Measurements from ENCODE around the gene BLM. TPM values are rescaled to one million over a fixed set of nuclear protein-coding genes. Genes with fewer than 3 reads are reported as not detected.

BLM gene
- total RNA-seq, 1 donor from 2014 or later, result 3.3 TPM

DNA sequence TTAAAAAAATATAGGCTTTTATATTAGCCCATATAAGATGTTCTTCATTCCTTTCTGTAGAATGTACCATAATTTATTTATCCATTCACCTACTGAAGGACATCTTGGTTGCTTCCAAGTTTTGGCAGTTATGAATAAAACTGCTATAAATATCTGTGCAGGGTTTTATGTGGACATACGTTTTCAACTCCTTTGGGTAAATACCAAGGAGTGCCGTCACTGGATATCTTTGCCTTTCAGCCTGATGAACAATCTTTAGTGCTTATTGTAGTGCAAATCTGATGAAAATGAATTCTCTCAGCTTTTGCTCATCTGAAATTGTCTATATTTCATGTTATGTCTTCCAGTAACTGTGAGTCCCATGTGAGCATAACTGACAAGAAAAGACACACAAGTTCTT, 26.6 kb upstream of the BLM start:
- FAIRE-seq (no peak), DNase-seq (ENCODE audit: low spot score in 2 of 2) (no peak)

DNA sequence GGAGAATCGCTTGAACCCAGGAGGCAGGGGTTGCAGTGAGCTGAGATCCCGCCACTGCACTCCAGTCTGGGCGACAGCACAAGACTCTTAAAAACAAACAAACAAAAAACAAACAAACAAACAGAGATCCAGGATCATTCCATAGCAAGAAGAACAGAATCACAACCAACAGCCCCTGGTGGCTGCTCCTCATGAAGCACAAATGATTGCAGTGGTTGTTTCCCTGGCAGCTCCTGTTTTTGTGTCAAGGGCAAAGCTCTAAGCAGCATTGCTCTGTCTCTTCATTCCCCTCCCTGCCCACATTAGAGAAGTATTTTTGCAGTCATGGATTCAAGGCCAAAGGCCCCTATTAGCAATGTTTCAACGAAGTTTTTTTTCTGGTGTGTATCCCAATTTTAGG, 25.8 kb upstream of the BLM start:
- DNase-seq (ENCODE audit: low spot score in 2 of 2) (no peak), FAIRE-seq (no peak)

- no peak for FAIRE-seq
Measured at GRCh38 chr15:90691982-90692773, 25.0 kb upstream of the BLM start.

GRCh38 chr15:90694987-90695386, 22.2 kb upstream of the BLM start:
- FAIRE-seq (no peak), DNase-seq (ENCODE audit: low spot score in 2 of 2) (no peak)

More at GRCh38 chr15:90691982-90692773, 25.0 kb upstream of the BLM start:
- no peak for DNase-seq (ENCODE audit: low spot score in 2 of 2)

DNA sequence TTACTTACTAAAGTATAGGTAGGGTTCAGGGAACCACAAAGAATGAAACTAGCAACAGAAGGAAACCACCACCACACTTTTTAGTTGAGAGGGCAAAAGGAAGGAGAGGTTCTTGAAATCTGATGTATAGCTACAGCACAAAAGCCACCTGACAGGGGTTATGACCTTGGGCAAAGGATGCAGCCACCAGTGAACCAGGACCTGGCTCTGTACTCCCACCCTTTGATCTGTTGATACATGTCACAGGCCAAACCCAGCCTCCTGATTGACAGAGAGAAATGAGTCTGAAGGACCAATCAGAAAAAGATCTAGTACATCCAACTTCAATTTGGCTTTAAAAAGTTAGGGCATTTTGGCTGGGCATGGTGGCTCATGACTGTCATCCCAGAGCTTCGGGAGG, 20.0 kb upstream of the BLM start:
- DNase-seq (ENCODE audit: low spot score in 2 of 2) (no peak), FAIRE-seq (no peak)

- FAIRE-seq (no peak), DNase-seq (ENCODE audit: low spot score in 2 of 2) (no peak)
Measured at GRCh38 chr15:90698629-90699028, 18.5 kb upstream of the BLM start.

DNA sequence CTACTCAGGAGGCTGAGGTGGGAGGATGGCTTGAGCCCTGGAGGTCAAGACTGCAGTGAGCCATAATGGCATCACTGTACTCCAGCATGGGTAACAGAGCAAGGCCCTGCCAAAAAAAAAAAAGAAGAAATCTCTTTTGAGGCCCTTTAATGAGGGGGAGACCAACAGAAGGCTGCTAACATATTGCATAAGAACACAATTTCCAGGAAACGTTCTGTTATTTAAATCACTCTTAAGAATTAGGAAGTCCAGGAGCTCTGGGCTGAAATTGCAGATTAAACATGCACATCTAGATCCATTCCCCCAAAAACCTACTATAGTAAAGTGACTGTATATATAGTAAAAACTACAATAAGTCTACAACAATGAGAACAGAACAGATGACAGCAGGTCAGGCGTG, 16.1 kb upstream of the BLM start:
- no peak for DNase-seq (ENCODE audit: low spot score in 2 of 2)
- FAIRE-seq, result no peak

DNA sequence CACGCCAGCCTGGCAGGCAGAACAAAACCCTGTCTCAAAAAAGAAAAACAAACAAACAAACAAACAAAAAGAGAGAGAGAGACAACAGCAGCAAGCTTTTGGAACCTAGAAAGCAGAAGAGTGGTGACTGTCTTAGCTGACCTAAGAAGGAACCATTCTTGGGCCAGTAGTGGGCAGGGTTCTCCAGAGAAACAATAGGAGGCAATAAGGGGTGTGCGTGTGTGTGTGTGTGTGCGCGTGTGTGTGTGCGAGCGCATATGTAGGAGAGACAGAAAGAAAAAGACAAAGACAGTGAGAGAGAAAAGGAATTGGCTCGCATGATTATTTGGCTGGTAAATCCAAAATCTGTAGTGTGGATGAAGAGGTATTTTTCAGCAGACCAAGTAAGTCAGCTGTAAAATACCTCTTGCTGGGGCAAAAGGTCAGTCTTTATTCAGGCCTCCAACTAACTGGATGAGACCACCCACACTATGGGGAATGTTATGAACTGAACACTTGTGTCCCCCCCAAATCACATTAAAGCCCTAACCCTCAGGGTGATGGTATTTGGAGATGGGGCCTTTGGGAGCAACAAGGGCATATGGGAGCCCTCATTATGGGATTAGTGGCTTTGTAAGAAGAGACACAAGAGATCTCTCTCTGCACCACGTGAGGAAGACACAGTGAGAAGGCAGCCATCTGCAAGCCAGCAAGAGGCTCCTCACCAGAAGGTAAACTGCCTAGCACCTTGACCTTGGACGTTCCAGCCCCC, 15.1 kb upstream of the BLM start:
- FAIRE-seq (no peak), DNase-seq (ENCODE audit: low spot score in 2 of 2) (no peak)

GRCh38 chr15:90703455-90703854, 13.7 kb upstream of the BLM start:
- no peak for DNase-seq (ENCODE audit: low spot score in 2 of 2)
- FAIRE-seq, result no peak

GRCh38 chr15:90705212-90705611, 11.9 kb upstream of the BLM start:
- DNase-seq (ENCODE audit: low spot score in 2 of 2), result no peak
- no peak for FAIRE-seq

DNA sequence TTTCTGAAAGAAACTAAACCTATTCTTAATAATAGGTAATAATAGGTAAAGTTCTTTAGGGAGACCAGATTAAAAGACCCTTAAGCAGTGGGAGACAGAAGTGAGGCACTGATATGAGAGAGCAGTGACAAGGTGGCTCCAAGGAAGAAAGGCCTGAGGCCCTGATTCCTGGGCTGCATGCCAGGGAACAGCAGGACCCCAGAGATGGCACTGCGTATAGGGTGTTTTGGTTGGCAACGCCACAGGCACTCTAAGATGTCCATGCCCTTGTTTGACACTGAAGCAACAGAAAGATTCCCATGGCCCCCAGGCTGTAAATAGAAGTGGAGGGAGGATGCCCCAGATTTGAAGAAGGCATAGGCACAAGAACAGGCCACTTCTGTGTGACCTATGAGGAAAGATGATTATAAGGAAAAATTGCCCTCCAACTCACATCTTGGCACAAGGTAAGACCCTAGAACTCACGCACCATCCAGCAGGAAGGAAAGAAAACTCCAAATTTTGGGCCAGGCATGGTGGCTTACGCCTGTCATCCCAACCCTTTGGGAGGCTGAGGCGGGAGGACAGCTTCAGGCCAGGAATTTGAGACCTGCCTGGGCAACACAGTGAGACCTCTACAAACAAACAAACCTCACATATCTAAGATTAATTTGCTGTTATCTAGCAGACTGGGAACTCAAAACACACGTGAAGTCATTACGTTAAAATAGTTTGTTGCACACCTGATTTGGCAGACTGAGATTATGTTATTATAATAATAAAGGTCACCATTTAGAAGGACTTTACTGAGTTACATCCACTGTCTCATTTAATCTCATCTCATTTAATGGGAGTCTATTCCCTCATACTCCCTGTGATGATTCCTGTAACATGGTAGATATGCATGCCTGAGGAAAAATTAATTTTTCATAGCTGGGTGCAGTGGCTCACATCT, 10.5 kb upstream of the BLM start:
- no peak for DNase-seq (ENCODE audit: low spot score in 2 of 2)
- no peak for FAIRE-seq

DNA sequence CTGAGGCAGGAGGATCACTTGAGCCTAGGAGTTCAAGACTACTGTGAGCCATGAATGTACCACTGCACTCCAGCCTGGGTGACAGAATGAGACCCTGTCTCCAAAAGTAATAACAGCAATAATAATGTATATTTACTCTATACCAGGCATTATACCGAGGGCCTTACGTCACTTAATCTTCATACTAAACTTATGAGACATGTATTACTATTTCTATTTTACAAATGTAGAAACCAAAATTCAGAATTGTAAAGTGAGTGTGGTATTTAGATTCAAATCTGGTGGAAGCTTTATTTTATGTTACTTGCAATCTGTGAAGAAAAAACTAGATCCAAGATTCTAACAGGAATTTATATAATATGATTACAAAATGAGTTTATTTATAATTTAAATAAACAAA, 9.7 kb upstream of the BLM start:
- no peak for FAIRE-seq

GRCh38 chr15:90708516-90708915, 8.6 kb upstream of the BLM start:
- no peak for DNase-seq (ENCODE audit: low spot score in 2 of 2)
- no peak for FAIRE-seq

More for the DNA sequence above, 9.7 kb upstream of the BLM start:
- DNase-seq (ENCODE audit: low spot score in 2 of 2), result no peak

DNA sequence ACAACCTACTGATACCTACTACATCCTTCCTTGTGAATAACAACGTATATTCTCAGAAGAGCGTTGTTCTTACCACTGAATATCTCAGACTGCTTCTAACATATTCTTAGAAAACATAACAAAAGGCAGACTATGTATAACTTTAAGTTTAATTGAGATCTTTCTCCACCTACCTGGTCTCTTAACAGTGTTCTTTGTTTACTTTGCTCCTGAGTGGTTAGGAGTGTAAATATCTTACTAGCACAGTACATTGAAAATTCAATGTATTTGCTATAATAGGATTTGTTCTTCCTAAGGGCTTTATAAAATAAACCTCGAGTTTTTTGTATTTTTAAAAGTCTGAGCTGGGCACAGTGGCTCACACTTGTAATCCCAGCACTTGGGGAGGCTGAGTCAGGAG, 7.9 kb upstream of the BLM start:
- FAIRE-seq (no peak), DNase-seq (ENCODE audit: low spot score in 2 of 2) (no peak)

DNA sequence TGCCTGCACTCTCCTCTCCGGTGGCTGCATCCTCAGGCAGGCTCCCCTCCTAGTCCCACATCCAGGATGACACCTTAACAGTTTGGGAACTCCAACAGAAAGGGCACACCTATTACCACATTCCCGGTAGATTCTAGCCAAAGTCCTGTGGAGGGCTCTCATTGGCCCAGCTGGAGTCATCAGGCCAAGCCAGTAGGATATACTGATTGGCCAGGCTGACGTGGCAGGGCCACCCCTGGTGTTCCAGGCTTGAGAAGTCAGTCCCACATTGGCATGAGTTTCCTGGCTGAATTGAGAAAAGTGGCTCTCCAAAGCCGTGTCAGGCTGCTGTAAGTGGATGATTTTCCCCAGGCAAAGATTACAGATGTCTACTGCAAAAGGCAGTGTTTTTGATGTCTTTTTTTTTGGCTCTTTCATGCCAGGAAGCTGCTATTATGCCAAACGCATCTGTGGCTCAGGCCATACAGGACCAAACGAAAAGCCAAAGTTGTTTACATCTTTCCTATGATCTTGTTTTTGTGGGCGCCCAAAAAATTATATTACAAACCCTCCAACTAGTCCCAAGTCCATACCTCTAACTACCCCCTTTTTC, 6.6 kb upstream of the BLM start:
- DNase-seq (ENCODE audit: low spot score in 2 of 2), result no peak
- no peak for FAIRE-seq

GRCh38 chr15:90711418-90711824, 5.7 kb upstream of the BLM start:
- FAIRE-seq (no peak), DNase-seq (ENCODE audit: low spot score in 2 of 2) (no peak)

DNA sequence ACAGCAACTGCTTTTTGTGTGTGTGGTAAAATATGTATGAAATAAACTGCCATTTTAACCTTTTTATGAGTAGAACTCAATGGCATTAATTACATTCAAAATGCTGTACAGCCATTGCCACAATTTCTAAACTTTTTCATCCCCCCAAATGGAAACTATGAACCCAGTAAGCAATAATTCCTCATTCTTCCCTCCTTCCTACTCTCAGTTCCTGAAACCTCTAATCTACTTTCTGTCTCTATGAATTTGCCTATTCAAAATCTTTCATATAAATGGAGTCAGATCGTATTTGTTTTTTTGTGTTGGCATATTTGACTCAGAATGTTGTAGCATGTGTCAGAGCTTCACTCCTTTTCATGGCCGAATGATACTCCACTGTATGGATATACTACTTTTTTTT, 5.3 kb upstream of the BLM start:
- no peak for FAIRE-seq
- DNase-seq (ENCODE audit: low spot score in 2 of 2), result no peak

- DNase-seq (ENCODE audit: low spot score in 2 of 2) (no peak), FAIRE-seq (no peak)
Measured at GRCh38 chr15:90713081-90713480, 4.1 kb upstream of the BLM start.

- DNase-seq (ENCODE audit: low spot score in 2 of 2) (no peak), FAIRE-seq (no peak)
Measured at GRCh38 chr15:90716317-90716975, 700 bp upstream of the BLM start.

DNA sequence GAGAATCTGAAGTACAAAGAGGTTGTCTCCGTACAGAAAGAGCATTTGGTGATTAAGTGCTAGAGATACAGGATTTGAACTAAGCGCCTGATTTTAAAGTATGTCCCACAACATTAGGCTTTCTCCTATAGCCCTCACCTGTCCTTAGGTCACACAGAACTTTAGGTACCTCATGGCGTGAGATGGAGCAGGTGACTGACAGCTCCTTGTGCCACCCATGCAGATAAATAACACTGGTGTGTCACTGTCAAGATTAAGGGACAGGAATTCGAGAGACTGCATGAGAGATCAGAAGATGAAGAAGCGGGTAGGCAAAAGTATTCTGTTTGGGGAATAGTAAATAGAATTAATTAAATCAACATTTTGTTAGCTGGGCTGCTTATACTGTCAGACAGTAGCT, 1.1 kb downstream of the BLM start:
- DNase-seq (ENCODE audit: low spot score in 2 of 2), result no peak
- FAIRE-seq, result no peak

All from frontal cortex (tissue), 4 donors.